Raji (cell line): ENCODE measurements around the gene TSLP.

Experiments used
- POLR2A ChIP-seq: IDR thresholded peaks from 2 replicates; pipeline ENCODE4 v1.6.1; 2011; ENCODE audit warnings: low read depth, low read length, control low read depth; ENCODE audit not compliant: insufficient read depth

The TSLP gene

GRCh38 chr5:111120911-111121310, 49.4 kb downstream of the TSLP start:
- no peak for TF ChIP-seq POLR2A

GRCh38 chr5:111121926-111122325, 50.4 kb downstream of the TSLP start:
- TF ChIP-seq POLR2A, result no peak

- TF ChIP-seq POLR2A, result no peak
These were observed 50.9 kb downstream of the TSLP start for GRCh38 chr5:111122398-111122797.

GRCh38 chr5:111124793-111125192, 53.3 kb downstream of the TSLP start:
- TF ChIP-seq POLR2A, result no peak

- TF ChIP-seq POLR2A, result no peak
These were observed 55.4 kb downstream of the TSLP start for GRCh38 chr5:111126896-111127295.
